Hippocampal formation (tissue), 2 donors: ENCODE results near the gene SUV39H1.
A peak's percentile ranks its signal among the peaks of the same experiment; 100 is the strongest.

ENCODE experiments used
- DNase-seq, 2 donors: peaks; one replicate each; lab custom pipeline; 2025; lab: John Stamatoyannopoulos, UW

The SUV39H1 gene

GRCh38 chrX:48714573-48714972 lies 18.0 kb downstream of the SUV39H1 start:
- DNase-seq = no peak

DNA sequence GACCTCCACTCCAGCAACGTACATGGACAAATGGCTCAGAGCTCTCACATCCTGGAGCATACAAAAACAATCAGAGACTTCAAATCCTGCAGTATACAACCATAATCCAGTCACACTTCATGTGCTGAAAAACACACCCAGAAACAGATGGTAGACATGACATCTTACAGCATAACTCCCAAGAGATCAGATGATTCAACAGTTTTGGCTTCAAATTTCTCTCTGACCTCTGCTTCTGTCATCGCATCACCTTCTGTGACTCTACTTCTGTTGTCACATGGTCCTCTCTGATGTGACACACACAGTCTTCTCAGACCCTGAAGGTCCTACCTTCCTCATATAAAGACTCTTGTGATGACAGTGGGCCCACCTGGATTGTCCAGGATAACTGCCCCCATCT lies 18.5 kb downstream of the SUV39H1 start:
- no peak for DNase-seq

GRCh38 chrX:48715876-48716502 lies 19.5 kb downstream of the SUV39H1 start:
- no peak for DNase-seq

DNA sequence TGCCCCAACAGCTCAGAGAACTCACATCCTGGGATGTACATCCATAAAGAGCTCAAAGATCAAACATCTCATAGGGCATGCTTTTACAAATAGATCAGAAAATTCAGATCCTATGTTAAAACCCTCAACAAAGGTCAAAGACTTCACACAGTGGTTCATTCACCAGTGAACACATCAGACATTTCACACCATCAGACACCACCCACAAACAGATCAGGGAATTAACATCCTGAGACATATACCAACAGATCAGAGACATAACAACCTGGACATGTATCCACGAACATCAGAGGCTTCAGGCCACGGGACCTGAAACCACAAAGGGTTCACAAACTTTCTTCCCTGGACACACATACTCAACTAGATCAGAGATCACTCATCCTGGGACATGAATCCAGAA lies 23.4 kb downstream of the SUV39H1 start:
- no peak for DNase-seq

DNA sequence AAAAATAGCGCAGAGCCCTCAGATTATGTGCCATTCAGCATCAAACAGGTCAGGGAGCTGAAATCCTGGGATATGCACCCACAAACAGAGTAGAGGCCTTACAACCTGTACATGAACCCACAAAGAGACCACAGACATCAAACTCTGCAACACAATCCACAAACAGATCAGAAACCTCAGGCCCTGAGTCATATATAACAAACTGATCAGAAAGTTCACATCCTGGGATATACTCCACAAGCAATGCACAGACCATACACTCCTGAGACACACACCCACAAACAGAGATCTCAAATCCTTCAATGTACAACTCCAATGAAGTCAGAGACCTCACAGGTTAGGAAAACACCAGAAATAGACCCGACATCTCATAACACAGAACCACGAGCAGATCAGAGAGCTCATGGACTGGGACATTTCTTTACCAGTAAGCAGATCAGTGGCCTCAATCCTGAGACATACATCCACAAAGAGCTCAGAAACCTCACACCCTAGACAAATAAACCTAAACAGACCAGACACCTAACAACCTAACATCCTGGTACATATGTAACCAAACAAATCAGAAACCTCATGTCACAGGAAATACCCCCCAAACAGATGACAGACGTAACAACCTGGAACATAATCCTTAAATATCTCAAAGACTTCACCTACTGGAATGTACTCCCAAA lies 24.2 kb downstream of the SUV39H1 start:
- DNase-seq = no peak

- DNase-seq = no peak
These were observed 25.4 kb downstream of the SUV39H1 start for GRCh38 chrX:48721916-48722315.

GRCh38 chrX:48726596-48726995 lies 30.1 kb downstream of the SUV39H1 start:
- no peak for DNase-seq

- no peak for DNase-seq
These were observed 32.1 kb downstream of the SUV39H1 start for GRCh38 chrX:48728653-48729052.

DNA sequence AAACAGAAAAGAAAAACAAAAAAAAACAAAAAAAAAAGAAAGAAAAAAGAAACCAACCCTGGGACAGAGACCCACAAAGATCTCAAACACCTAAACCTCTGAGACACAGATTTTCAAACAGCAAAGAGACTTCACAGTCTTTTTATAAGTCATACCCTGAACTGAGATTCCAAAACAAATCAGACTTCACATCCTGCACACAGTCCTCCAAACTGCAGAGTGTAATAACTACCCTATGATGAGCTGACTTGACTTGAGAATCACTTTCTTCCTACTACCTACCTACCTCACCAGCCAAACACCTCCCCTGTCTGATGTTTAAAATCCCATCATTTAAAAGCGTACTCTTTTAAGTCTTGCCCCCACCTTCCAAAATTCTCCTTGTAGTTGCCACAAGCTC lies 39.8 kb downstream of the SUV39H1 start:
- no peak for DNase-seq

GRCh38 chrX:48736878-48737212 lies 40.3 kb downstream of the SUV39H1 start:
- DNase-seq = no peak

DNA sequence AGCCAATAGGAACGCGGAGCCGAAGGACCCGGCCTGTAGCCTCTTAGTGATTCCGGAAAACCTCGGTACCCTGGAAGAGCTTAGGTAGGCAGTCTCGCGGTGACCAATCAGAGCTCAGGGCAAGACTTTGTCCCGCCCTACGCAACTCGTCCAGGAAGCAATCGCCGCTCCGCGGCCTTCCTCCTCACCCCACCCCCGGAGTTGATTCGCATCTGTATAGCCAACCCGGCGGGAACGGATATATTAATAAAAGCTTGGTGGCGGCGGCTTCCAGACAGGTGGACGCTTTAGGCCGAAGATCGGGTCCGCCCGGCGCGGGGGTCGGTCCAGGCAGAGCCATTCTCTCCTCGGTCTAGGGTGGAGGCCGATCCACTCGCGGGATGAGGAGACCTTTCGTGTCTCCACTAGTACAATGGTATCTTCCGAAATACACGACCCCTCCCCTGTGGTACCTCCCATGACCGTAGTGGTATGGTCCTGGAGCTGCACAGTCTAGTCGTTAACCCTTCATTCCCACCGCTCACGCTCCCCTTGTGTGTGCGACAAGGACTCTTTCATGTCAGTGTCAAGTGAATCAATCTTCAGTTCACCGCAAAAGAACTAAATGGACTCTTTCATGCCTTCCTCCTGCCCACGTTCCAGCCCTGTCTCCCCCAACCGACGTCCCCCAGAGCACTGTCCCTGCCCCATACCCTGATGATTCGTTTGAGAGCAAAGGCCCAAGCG lies 40.8 kb downstream of the SUV39H1 start:
- DNase-seq = peak; percentile 86 to 92

GRCh38 chrX:48737940-48738339 lies 41.4 kb downstream of the SUV39H1 start:
- DNase-seq = no peak

GRCh38 chrX:48741834-48742233 lies 45.3 kb downstream of the SUV39H1 start:
- no peak for DNase-seq

DNA sequence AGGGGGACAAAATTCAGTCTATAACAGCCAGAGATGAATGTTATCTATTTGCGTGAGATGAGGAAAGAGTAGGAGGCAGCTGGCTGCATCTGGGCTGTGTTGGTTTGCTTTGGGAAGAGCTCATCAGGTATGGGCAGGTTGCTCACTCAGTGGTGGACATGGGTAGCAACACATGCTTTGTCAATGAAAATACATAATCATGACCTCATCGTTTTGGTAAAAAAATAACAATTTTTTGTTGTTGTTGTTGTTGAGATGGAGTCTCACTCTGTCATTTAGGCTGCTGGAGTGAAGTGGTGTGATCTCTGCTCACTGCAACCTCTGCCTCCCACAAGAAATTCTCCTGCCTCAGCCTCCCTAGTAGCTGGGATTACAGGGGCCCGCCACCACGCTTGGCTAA lies 48.7 kb downstream of the SUV39H1 start:
- DNase-seq = no peak

DNA sequence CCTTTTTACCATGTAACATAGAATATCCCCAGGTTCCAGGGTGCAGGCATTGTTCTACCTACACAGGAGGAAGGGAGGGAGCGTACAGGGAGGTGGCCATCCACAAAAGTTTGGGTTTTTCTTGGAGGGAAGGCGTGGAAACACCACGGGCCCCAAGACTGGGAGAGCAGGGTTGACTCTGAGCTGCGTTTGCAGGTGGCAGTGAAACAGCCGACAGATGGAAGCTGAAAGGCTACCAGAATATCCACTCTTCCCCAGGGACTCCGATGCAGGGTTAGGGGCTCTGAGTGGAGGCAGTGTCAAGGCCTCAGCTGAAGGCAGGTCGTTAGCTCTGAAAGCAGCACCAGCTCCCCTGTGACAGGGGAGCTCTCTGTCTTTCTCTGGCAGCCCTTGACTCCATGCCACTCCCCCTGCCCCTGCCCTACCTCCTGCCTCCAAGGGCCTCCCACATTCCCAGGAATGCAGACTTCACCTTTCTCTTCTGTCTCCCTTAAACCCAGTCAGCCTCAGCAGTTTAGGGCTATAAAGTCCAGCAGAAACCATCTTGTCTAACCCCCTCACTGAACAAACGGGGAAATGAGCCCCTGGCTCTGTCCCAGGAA lies 51.0 kb downstream of the SUV39H1 start:
- DNase-seq = no peak

DNA sequence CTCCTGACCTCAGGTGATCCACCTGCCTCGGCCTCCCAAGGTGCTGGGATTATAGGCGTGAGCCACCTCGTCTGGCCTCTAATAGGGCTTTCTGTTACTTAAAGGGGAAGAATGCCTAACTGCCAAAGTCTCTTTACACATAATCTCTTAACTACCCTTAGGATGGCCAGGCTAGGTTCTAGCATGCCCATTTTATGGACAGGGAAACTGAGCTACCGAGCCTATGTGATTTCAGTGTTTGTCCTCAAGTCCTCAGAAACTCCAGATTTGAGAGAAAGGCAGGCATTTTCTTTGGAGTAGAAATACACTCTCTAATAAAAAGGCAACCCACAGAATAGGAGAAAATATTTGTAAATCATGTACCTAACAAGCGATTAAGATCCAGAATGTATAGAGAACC lies 52.6 kb downstream of the SUV39H1 start:
- no peak for DNase-seq

DNA sequence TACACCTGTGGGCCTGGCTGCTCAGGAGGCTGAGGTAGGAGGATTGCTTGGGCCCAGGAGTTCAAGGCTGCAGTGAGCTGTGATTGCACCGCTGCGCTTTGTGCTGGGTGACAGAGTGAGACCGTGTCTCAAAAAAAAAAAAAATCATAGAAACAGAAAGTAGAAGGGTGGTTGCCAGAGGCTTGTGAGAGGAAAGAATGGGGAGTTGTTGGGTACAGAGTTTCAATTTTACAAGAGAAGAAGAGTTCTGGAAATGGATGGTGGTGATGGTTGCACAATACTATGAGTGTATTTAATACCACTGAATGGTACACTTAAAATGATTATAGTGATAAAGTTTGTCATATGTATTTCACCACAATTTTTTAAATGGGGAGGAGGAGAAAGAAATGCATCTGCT lies 54.8 kb downstream of the SUV39H1 start:
- no peak for DNase-seq

DNA sequence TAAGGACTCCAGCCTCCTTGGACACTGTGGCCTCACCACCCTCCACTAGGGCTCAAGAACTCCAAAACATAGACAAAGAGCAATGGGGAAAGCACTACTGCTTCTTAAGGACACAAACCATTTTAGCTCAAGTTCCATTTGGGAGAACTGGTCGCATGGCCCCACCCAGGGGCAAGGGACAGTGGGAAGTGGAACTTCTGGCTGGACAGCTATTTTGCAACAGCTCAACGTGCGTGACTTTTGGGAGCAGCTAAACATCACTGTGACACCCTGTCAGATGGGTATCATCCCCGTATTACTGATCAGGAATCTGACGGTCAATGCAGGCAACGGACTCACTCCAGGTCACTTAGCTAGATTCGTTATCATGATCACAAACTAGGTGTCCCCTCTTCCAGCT lies 56.0 kb downstream of the SUV39H1 start:
- DNase-seq = no peak

GRCh38 chrX:48753708-48754228 lies 57.2 kb downstream of the SUV39H1 start:
- no peak for DNase-seq

- DNase-seq = no peak
These were observed 57.7 kb downstream of the SUV39H1 start for GRCh38 chrX:48754238-48754637.
